Epidermal melanocyte (primary cell): Measurements from ENCODE around the gene GRM7.

Experiments
- DNase-seq: peaks from one replicate; pipeline ENCODE4 v3.0.0; 2011; ENCODE audit warnings: low spot score; ENCODE audit not compliant: insufficient read length

The GRM7 gene

GRCh38 chr3:7484636-7485035 lies 623.7 kb downstream of the GRM7 start:
- DNase-seq: no peak

GRCh38 chr3:7487763-7488162 lies 626.8 kb downstream of the GRM7 start:
- no peak for DNase-seq

GRCh38 chr3:7489417-7489816 lies 628.5 kb downstream of the GRM7 start:
- DNase-seq: no peak

GRCh38 chr3:7498715-7499114 lies 637.8 kb downstream of the GRM7 start:
- DNase-seq: no peak

- no peak for DNase-seq
These were observed 642.5 kb downstream of the GRM7 start for GRCh38 chr3:7503431-7503830.

GRCh38 chr3:7504886-7505775 lies 644.2 kb downstream of the GRM7 start:
- no peak for DNase-seq

- no peak for DNase-seq
These were observed 645.8 kb downstream of the GRM7 start for GRCh38 chr3:7506606-7507180.

- DNase-seq: no peak
These were observed 647.9 kb downstream of the GRM7 start for GRCh38 chr3:7508821-7509220.

- DNase-seq: no peak
These were observed 651.1 kb downstream of the GRM7 start for GRCh38 chr3:7512048-7512447.

- no peak for DNase-seq
These were observed 657.1 kb downstream of the GRM7 start for GRCh38 chr3:7518026-7518425.

- DNase-seq: no peak
These were observed 657.5 kb downstream of the GRM7 start for GRCh38 chr3:7518456-7518855.

GRCh38 chr3:7520059-7520458 lies 659.1 kb downstream of the GRM7 start:
- DNase-seq: no peak

GRCh38 chr3:7520593-7520992 lies 659.7 kb downstream of the GRM7 start:
- no peak for DNase-seq

- no peak for DNase-seq
These were observed 675.6 kb downstream of the GRM7 start for GRCh38 chr3:7536510-7536909.

- no peak for DNase-seq
These were observed 676.0 kb downstream of the GRM7 start for GRCh38 chr3:7536921-7537320.

GRCh38 chr3:7543294-7543880 lies 682.5 kb downstream of the GRM7 start:
- DNase-seq: no peak

GRCh38 chr3:7545334-7545733 lies 684.4 kb downstream of the GRM7 start:
- DNase-seq: no peak

GRCh38 chr3:7546253-7546652 lies 685.3 kb downstream of the GRM7 start:
- no peak for DNase-seq

GRCh38 chr3:7547826-7548225 lies 686.9 kb downstream of the GRM7 start:
- DNase-seq: no peak

GRCh38 chr3:7562892-7563291 lies 702.0 kb downstream of the GRM7 start:
- no peak for DNase-seq

GRCh38 chr3:7565574-7565973 lies 704.7 kb downstream of the GRM7 start:
- DNase-seq: no peak

GRCh38 chr3:7567160-7567559 lies 706.2 kb downstream of the GRM7 start:
- no peak for DNase-seq
